NK-92 (cell line): ENCODE data around the gene DGCR2.
"Not testable (repeated sequence)": the region's sequence is repeated elsewhere in the genome, so short reads cannot be mapped to it uniquely, and the experiment has no call there.

Experiments used
- DNase-seq: peaks from one replicate; lab custom pipeline; 2025; ENCODE audit not compliant: unreplicated experiment; lab: John Stamatoyannopoulos, UW

The DGCR2 gene

GRCh38 chr22:19012308-19012986, 109.8 kb downstream of the DGCR2 start:
- DNase-seq: no peak

- not testable (repeated sequence) for DNase-seq
Measured at GRCh38 chr22:19011611-19012010, 110.6 kb downstream of the DGCR2 start.

GRCh38 chr22:19011075-19011474, 111.1 kb downstream of the DGCR2 start:
- DNase-seq: no peak

GRCh38 chr22:19005905-19006304, 116.3 kb downstream of the DGCR2 start:
- DNase-seq: no peak

GRCh38 chr22:19004471-19004870, 117.7 kb downstream of the DGCR2 start:
- no peak for DNase-seq

GRCh38 chr22:19003508-19003907, 118.7 kb downstream of the DGCR2 start:
- no peak for DNase-seq

GRCh38 chr22:19002684-19003038, 119.6 kb downstream of the DGCR2 start:
- DNase-seq: no peak

GRCh38 chr22:19001204-19001603, 121.0 kb downstream of the DGCR2 start:
- no peak for DNase-seq

GRCh38 chr22:19000106-19000505, 122.1 kb downstream of the DGCR2 start:
- not testable (repeated sequence) for DNase-seq

- DNase-seq: no peak
Measured at GRCh38 chr22:18999416-18999815, 122.8 kb downstream of the DGCR2 start.

GRCh38 chr22:18999008-18999407, 123.2 kb downstream of the DGCR2 start:
- DNase-seq: no peak

GRCh38 chr22:18997925-18998315, 124.3 kb downstream of the DGCR2 start:
- no peak for DNase-seq

- DNase-seq: no peak
Measured at GRCh38 chr22:18997306-18997924, 124.8 kb downstream of the DGCR2 start.

GRCh38 chr22:18996376-18996900, 125.8 kb downstream of the DGCR2 start:
- DNase-seq: no peak

GRCh38 chr22:18995327-18995711, 126.9 kb downstream of the DGCR2 start:
- no peak for DNase-seq

GRCh38 chr22:18994701-18995326, 127.4 kb downstream of the DGCR2 start:
- DNase-seq: no peak

- DNase-seq: no peak
Measured at GRCh38 chr22:18994056-18994455, 128.2 kb downstream of the DGCR2 start.

- DNase-seq: no peak
Measured at GRCh38 chr22:18992543-18993198, 129.5 kb downstream of the DGCR2 start.

GRCh38 chr22:18991821-18992442, 130.3 kb downstream of the DGCR2 start:
- DNase-seq: no peak

GRCh38 chr22:18991138-18991432, 131.1 kb downstream of the DGCR2 start:
- DNase-seq: no peak

- DNase-seq: no peak
Measured at GRCh38 chr22:18990355-18991137, 131.7 kb downstream of the DGCR2 start.
